Testis (tissue), 3 donors: ENCODE data around the gene TSG101. TPM values are rescaled to one million over a fixed set of nuclear protein-coding genes. Genes with fewer than 3 reads are reported as not detected.

ENCODE experiments used
- DNase-seq: peaks from one replicate; pipeline ENCODE4 v3.0.0-alpha.2; 2019
- H3K27ac ChIP-seq, 2 donors: fragments of 200-600 bp; sonication (generic); one replicate each; pipeline ENCODE4 v1.5.1; 2019
- H3K27me3 ChIP-seq: fragments of 200-600 bp; sonication (generic); one replicate; pipeline ENCODE4 v1.5.1; 2019
- H3K36me3 ChIP-seq: fragments of 200-600 bp; sonication (generic); one replicate; pipeline ENCODE4 v1.5.1; 2017; ENCODE audit warnings: low read depth; ENCODE audit errors: missing control alignments
- H3K4me1 ChIP-seq: fragments of 200-600 bp; sonication (generic); one replicate; pipeline ENCODE4 v1.5.1; 2019
- H3K4me3 ChIP-seq, 2 donors: fragments of 200-600 bp; sonication (generic); one replicate each; pipeline ENCODE4 v1.5.1; 2017 to 2019
- H3K9me3 ChIP-seq: fragments of 200-600 bp; sonication (generic); one replicate; pipeline ENCODE4 v1.5.1; 2017
- POLR2A ChIP-seq: fragments of 450-650 bp; IDR thresholded peaks from one replicate; pipeline ENCODE4 v1.6.1; 2017; ENCODE audit warnings: antibody characterized with exemption, mild to moderate bottlenecking, moderate library complexity
- WGBS, 2 donors: methylation state at CpG; one replicate each; pipeline ENCODE4 v1.1.5; 2018; 5-methylcytosine and 5-hydroxymethylcytosine counted together
- intact Hi-C: fragments of 100-400 bp; cut with DNase I; formaldehyde crosslinking; loops from one replicate; pipeline ENCODE4 v1.15.1; 2023; ENCODE audit warnings: low total_unique reads
- polyA plus RNA-seq: library from polyadenylated mRNA; stranded (reverse); fragments of 350-450 nt; fragmentation: Illumina TruSeq; extraction: RNeasy Lipid Tissue Mini Kit (QIAGEN cat#74804); gene quantifications from one replicate; pipeline ENCODE4 v1.2.3, GENCODE V29; 2014; ENCODE audit warnings: low read depth, low replicate concordance; ENCODE audit not compliant: insufficient read depth
- total RNA-seq, 2 donors: library from RNA; depleted of rRNA; stranded (reverse); fragments of >200 nt; gene quantifications; one replicate each; pipeline ENCODE4 v1.2.3, GENCODE V29; 2016
- TF ChIP-seq, protein P1 (sequence below), 3 experiments: fragments of 450-650 bp in 2 of 3; fragments of 200-600 bp in 1 of 3; sonication (generic) in 1 of 3; IDR thresholded peaks; one replicate each; pipeline ENCODE4 v1.5.1; 2016 to 2019; ENCODE audit warnings: antibody characterized with exemption in 3 of 3, mild to moderate bottlenecking in 2 of 3, moderate library complexity in 1 of 3

TSG101 gene
- total and polyA plus RNA-seq, 3 donors from 2014 or later: 92.6 to 161 (median 95.1) TPM

DNA sequence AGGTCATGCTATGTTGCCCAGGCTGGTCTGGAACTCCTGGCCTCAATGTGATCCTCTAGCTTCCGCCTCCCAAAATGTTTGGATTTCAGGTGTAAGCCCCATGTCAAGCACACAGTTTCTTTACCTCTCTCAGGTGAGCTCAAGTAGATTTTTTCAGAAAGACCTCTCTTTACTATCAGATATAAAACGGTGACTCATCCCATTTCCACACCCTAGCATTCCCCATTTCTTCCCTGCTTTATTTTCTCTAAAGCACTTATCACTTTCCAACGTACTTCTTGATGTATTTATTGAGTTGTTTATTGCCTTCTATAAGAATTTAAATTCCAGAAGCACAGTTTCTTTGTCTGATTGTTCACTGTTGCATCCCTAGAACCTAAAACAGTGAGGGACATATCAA is 3.7 kb downstream of the TSG101 start:
- Histone ChIP-seq H3K36me3 (no peaks in the 10 kb centered on the region), H3K27ac (no peak overlapping the region), H3K4me3 (no peak overlapping the region), H3K4me1 (peaks cover 5% of the 10 kb centered on the region), H3K27me3 (no peaks in the 10 kb centered on the region), H3K9me3 (no peaks in the 10 kb centered on the region)
- 80 to 86% methylated on average over 3 of the region's 3 CpGs for WGBS, 2 donors
- TF ChIP-seq, protein P1, sequence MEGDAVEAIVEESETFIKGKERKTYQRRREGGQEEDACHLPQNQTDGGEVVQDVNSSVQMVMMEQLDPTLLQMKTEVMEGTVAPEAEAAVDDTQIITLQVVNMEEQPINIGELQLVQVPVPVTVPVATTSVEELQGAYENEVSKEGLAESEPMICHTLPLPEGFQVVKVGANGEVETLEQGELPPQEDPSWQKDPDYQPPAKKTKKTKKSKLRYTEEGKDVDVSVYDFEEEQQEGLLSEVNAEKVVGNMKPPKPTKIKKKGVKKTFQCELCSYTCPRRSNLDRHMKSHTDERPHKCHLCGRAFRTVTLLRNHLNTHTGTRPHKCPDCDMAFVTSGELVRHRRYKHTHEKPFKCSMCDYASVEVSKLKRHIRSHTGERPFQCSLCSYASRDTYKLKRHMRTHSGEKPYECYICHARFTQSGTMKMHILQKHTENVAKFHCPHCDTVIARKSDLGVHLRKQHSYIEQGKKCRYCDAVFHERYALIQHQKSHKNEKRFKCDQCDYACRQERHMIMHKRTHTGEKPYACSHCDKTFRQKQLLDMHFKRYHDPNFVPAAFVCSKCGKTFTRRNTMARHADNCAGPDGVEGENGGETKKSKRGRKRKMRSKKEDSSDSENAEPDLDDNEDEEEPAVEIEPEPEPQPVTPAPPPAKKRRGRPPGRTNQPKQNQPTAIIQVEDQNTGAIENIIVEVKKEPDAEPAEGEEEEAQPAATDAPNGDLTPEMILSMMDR (IDR thresholded peaks at IDR 0.05): no peak
- TF ChIP-seq POLR2A: no peak
- no peak for DNase-seq
- intact Hi-C loops: no loop called here

DNA sequence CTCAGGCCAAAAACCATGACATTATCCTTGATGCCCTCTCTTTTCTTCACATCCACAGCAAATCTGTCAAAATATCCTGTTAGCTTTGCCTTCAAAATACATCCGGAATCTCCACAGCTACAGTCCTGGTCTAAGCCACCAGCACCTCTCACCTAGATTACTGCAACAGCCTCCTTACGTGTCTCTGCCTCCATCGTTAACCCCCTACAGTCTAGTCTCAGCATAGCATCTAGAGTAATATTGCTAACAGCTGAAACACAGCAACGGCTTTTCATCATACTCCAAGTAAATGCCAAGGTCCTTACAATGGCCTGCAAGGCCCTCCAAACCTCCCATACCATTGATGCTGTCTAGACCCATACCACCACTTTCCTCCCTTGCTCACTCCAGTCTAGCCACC is 4.4 kb downstream of the TSG101 start:
- H3K9me3 ChIP-seq: no peaks in the 10 kb centered on the region
- no peaks in the 10 kb centered on the region for H3K27me3 ChIP-seq
- no peak overlapping the region for H3K4me3 ChIP-seq
- intact Hi-C loops: no loop called here
- TF ChIP-seq, protein P1 (IDR thresholded peaks at IDR 0.05): no peak
- TF ChIP-seq POLR2A: no peak
- H3K36me3 ChIP-seq: no peaks in the 10 kb centered on the region
- H3K4me1 ChIP-seq: peaks cover 5% of the 10 kb centered on the region
- DNase-seq: no peak
- 79 to 92% methylated on average over 4 of the region's 4 CpGs for WGBS, 2 donors
- H3K27ac ChIP-seq: no peak overlapping the region

DNA sequence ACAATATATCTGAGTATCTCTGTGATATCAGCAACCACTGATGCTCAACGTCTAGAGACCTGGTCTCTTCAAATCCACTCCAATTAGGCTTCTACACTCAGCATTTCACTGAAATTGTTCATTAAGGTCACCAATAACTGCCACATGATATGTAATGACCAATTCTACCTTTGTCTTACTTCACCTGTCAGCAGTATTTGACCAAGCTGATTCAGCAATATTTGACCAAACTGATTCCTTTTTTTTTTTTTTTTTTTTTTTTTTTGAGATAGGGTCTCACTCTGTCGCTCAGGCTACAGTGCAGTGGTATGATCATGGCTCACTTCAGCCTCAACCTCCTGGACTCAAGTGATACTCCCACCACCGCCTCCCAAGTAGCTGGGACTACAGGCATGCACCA is 5.6 kb downstream of the TSG101 start:
- H3K4me1 ChIP-seq: peaks cover 5% of the 10 kb centered on the region
- H3K36me3 ChIP-seq: no peaks in the 10 kb centered on the region
- WGBS, 2 donors: 91 to 92% methylated on average over 3 of the region's 3 CpGs
- intact Hi-C loops: no loop called here
- H3K27me3 ChIP-seq: no peaks in the 10 kb centered on the region
- no peak overlapping the region for H3K27ac ChIP-seq
- TF ChIP-seq, protein P1 (IDR thresholded peaks at IDR 0.05): no peak
- TF ChIP-seq POLR2A: no peak
- no peak overlapping the region for H3K4me3 ChIP-seq
- no peaks in the 10 kb centered on the region for H3K9me3 ChIP-seq
- no peak for DNase-seq

DNA sequence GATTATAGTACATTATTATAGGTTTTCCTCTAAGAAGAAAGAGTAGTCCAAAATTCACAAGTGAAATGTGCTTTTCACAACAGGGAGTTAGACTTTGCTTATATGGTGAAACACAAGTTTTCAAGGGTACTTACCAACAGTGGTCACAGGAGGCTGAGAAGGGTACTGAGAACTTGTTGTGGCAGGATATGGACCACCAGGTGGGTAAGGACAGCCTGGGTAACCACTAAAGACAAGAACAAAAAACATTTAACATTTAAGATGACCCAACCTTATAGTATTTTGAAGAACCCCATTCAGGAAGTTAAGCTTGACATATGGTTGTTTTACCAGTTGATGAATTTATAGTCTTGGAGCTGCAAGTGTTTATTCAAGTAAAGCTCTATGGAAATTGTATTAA is 24.4 kb downstream of the TSG101 start:
- no peak overlapping the region for H3K27ac ChIP-seq
- intact Hi-C loops: no loop called here
- H3K9me3 ChIP-seq: no peaks in the 10 kb centered on the region
- H3K27me3 ChIP-seq: no peaks in the 10 kb centered on the region
- no peak for TF ChIP-seq POLR2A
- TF ChIP-seq, protein P1 (IDR thresholded peaks at IDR 0.05): no peak
- no peaks in the 10 kb centered on the region for H3K4me1 ChIP-seq
- DNase-seq: no peak
- no peaks in the 10 kb centered on the region for H3K36me3 ChIP-seq
- no peak overlapping the region for H3K4me3 ChIP-seq

DNA sequence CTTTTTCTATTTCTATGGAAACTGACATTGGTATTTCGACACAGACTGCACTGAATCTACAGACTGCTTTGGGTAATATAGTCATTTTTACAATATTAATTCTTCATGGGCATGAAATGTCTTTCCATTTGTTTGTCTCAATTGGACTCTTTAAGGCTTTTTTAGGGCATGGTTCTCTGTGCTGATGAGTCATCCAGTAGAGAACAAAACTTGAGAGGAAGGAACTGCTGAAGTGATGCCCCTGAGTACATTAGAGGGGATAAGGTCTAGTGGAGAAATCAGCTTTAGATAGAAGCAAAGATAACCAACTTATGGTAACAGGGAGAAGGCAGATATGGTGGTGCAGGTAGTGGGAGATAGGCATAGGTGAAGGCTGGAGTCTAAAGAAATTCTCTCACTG is 25.1 kb downstream of the TSG101 start:
- no peak overlapping the region for H3K4me3 ChIP-seq
- no peak overlapping the region for H3K27ac ChIP-seq
- no peaks in the 10 kb centered on the region for H3K27me3 ChIP-seq
- no peak for DNase-seq
- 96% methylated on average over 1 of the region's 1 CpG for WGBS, 2 donors
- no peaks in the 10 kb centered on the region for H3K4me1 ChIP-seq
- TF ChIP-seq POLR2A: no peak
- no peaks in the 10 kb centered on the region for H3K9me3 ChIP-seq
- intact Hi-C loops: no loop called here
- no peaks in the 10 kb centered on the region for H3K36me3 ChIP-seq
